Measurements from ENCODE around the gene DKK2. TPM values are rescaled to one million over a fixed set of nuclear protein-coding genes. Genes with fewer than 3 reads are reported as not detected.

Gene DKK2
- 4.4 TPM for total RNA-seq

GRCh38 chr4:107035819-107036583, at the start of gene DKK2:
DKK2 (minus strand) TSS chr4:107036313; CDS start chr4:107035591, 722 bp downstream.
- DNase-seq (ENCODE audit: low spot score) = peak; percentile 42

- DNase-seq (ENCODE audit: low spot score) = no peak
These were observed 41.1 kb upstream of the DKK2 start for GRCh38 chr4:107077192-107077591.

GRCh38 chr4:107072836-107073736, 37.0 kb upstream of the DKK2 start:
- DNase-seq (ENCODE audit: low spot score) = no peak

- DNase-seq (ENCODE audit: low spot score) = no peak
These were observed 35.0 kb upstream of the DKK2 start for GRCh38 chr4:107071108-107071507.

- no peak for DNase-seq (ENCODE audit: low spot score)
These were observed 32.9 kb upstream of the DKK2 start for GRCh38 chr4:107069049-107069448.

GRCh38 chr4:107068116-107068515, 32.0 kb upstream of the DKK2 start:
- no peak for DNase-seq (ENCODE audit: low spot score)

- DNase-seq (ENCODE audit: low spot score) = no peak
These were observed 30.5 kb upstream of the DKK2 start for GRCh38 chr4:107066621-107067020.

- DNase-seq (ENCODE audit: low spot score) = no peak
These were observed 29.1 kb upstream of the DKK2 start for GRCh38 chr4:107065201-107065600.

GRCh38 chr4:107060388-107060787, 24.3 kb upstream of the DKK2 start:
- DNase-seq (ENCODE audit: low spot score) = no peak

- DNase-seq (ENCODE audit: low spot score) = no peak
These were observed 22.7 kb upstream of the DKK2 start for GRCh38 chr4:107058828-107059227.

- DNase-seq (ENCODE audit: low spot score) = no peak
These were observed 14.5 kb upstream of the DKK2 start for GRCh38 chr4:107050525-107051135.

GRCh38 chr4:107046261-107046660, 10.1 kb upstream of the DKK2 start:
- no peak for DNase-seq (ENCODE audit: low spot score)

GRCh38 chr4:107044170-107044569, 8.1 kb upstream of the DKK2 start:
- DNase-seq (ENCODE audit: low spot score) = no peak

- DNase-seq (ENCODE audit: low spot score) = peak; percentile 51
These were observed 1.1 kb upstream of the DKK2 start for GRCh38 chr4:107037199-107037584.

- DNase-seq (ENCODE audit: low spot score) = no peak
These were observed 578 bp upstream of the DKK2 start for GRCh38 chr4:107036584-107037198.

- peak; percentile 44 for DNase-seq (ENCODE audit: low spot score)
These were observed 906 bp downstream of the DKK2 start for GRCh38 chr4:107034996-107035818.

- peak; percentile 46 for DNase-seq (ENCODE audit: low spot score)
These were observed 1.8 kb downstream of the DKK2 start for GRCh38 chr4:107034091-107034995.

- no peak for DNase-seq (ENCODE audit: low spot score)
These were observed 8.7 kb downstream of the DKK2 start for GRCh38 chr4:107027379-107027778.

- DNase-seq (ENCODE audit: low spot score) = no peak
These were observed 17.8 kb downstream of the DKK2 start for GRCh38 chr4:107018344-107018735.
